GM12878 (cell line): ENCODE results near the gene EMP2.

Experiments
- CTCF ChIP-seq, 3 experiments: IDR thresholded peaks in 2 of 3; conservative IDR thresholded peaks in 1 of 3; 2 replicates each; pipeline ENCODE4 v1.5.1; 2011; ENCODE audit warnings: low read depth in 3 of 3, low read length in 3 of 3, mild to moderate bottlenecking in 3 of 3, control low read depth in 2 of 3, moderate library complexity in 2 of 3, inconsistent platforms in 1 of 3, mixed read lengths in 1 of 3; ENCODE audit not compliant: control insufficient read depth in 2 of 3, insufficient read depth in 1 of 3; ENCODE audit errors: extremely low read depth in 1 of 3
- EZH2 ChIP-seq: IDR thresholded peaks from 2 replicates; pipeline ENCODE4 v1.6.1; 2012; ENCODE audit warnings: low read depth, mild to moderate bottlenecking, control low read depth, inconsistent platforms, low read length, borderline replicate concordance; ENCODE audit not compliant: control insufficient read depth
- FOS ChIP-seq: IDR thresholded peaks from 3 replicates; pipeline ENCODE4 v1.6.1; 2011; ENCODE audit warnings: borderline replicate concordance; ENCODE audit not compliant: insufficient read length; ENCODE audit errors: extremely low read depth
- IRF4 ChIP-seq: IDR thresholded peaks from 2 replicates; pipeline ENCODE4 v1.6.1; 2011; ENCODE audit warnings: low read depth, low read length
- KDM1A ChIP-seq: fragments of 200-600 bp; sonication (generic); IDR thresholded peaks from 2 replicates; pipeline ENCODE4 v1.6.1; 2016; ENCODE audit warnings: borderline replicate concordance
- MTA3 ChIP-seq: IDR thresholded peaks from 2 replicates; pipeline ENCODE4 v1.6.1; 2012; ENCODE audit warnings: low read length, inconsistent platforms, borderline replicate concordance
- NR2C2 ChIP-seq: IDR thresholded peaks from 2 replicates; pipeline ENCODE4 v1.6.1; 2011; ENCODE audit warnings: borderline replicate concordance, low read depth; ENCODE audit not compliant: control insufficient read depth, insufficient read length
- POLR2AphosphoS5 ChIP-seq: IDR thresholded peaks from 2 replicates; pipeline ENCODE4 v1.6.1; 2011; ENCODE audit warnings: mild to moderate bottlenecking, low read length, inconsistent platforms
- SMC3 ChIP-seq: IDR thresholded peaks from 2 replicates; pipeline ENCODE4 v1.6.1; 2011; ENCODE audit warnings: low read length, improper control_type of control experiment, borderline replicate concordance
- ZNF274 ChIP-seq: IDR thresholded peaks from one replicate; pipeline ENCODE4 v1.8.0; 2011; ENCODE audit not compliant: insufficient read length, insufficient read depth

- TF ChIP-seq POLR2AphosphoS5 (no peak), CTCF (IDR thresholded peaks at IDR 0.05 in 2 of 3, conservative IDR thresholded peaks at IDR 0.05 in 1 of 3; ENCODE audit: control insufficient read depth in 2 of 3, extremely low read depth in 1 of 3, insufficient read depth in 1 of 3, low read depth in 3 of 3, low read length in 3 of 3) (no peak), EZH2 (no peak), KDM1A (no peak), IRF4 (no peak), SMC3 (no peak), FOS (no peak), MTA3 (no peak), NR2C2 (no peak), ZNF274 (no peak)
Observed at GRCh38 chr16:10518479-10519041, 61.8 kb downstream of the EMP2 start.
